CD4-positive, alpha-beta T cell treated with Interleukin-21 for 1 hour (primary cell): ENCODE measurements around the gene TBC1D30.

Source experiments
- DNase-seq: peaks from one replicate; pipeline ENCODE4 v3.0.0-alpha.2; 2020

The TBC1D30 gene

GRCh38 chr12:64912516-64913255 lies 88.2 kb downstream of the TBC1D30 start:
- DNase-seq, result no peak

- no peak for DNase-seq
Observed at GRCh38 chr12:64915242-64915641, 90.8 kb downstream of the TBC1D30 start.

- no peak for DNase-seq
Observed at GRCh38 chr12:64916411-64917261, 92.2 kb downstream of the TBC1D30 start.

GRCh38 chr12:64918344-64918743 lies 93.9 kb downstream of the TBC1D30 start:
- no peak for DNase-seq

DNA sequence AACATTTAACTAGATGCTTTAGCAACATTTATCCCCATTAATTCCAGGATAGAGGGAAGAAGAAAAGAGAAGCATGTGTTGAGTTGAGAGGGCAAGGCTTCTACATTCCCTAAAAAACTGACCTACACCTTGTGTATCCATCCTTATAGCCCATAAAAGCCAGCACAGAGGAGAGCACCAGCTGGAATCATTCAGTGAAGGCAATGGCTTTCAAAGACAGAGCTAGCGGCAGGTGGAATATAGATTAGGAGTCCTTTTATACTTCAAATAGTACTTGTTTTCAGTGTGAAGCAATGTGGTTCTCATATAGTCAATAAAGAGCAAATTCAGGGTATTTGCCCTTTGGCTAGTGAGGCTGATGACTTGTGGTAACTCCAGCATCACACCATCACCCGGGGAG lies 94.4 kb downstream of the TBC1D30 start:
- DNase-seq, result no peak

DNA sequence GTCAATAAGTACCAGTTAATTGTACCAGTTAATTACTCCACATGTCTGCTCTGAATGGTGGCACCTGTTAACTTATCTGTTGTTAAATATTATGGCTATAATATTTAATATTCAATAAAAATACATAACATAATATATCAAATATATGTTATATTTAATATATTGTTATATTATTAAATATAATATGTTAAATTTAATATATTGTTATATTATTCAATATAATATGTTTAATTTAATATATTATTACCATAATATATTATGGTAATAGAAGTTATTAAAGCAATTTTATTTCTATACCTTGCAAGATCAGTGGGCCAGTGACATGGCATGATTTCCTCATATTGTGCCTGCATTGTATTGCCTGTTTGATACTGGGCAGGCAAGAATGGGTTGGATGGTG lies 98.4 kb downstream of the TBC1D30 start:
- no peak for DNase-seq

DNA sequence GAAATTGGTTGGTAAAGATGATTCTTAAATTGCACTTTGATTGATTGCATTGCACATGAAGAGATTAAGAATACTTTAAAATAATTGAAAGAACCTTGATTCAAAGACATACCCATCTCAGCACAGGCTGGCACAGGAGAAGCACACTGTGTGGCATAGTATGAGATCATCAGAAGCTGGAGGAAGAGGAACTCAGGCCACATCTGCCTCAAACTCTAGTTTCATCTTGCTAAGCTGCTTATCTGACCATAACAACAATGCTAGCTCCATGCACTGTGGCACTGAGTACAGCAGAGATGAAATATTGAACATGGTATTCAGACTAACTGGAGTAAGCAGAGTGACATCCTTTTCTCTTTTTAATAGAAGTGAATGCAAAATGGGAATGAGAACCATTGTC lies 99.1 kb downstream of the TBC1D30 start:
- DNase-seq, result no peak
